Endothelial cell (in vitro differentiated cells): ENCODE data around the gene MXRA5. TPM values are rescaled to one million over a fixed set of nuclear protein-coding genes. Genes with fewer than 3 reads are reported as not detected.

Experiments used
- DNase-seq: peaks from one replicate; pipeline ENCODE4 v3.0.0; 2021; ENCODE audit warnings: low spot score
- H3K27ac Mint-ChIP-seq: one replicate; pipeline ENCODE4 v1.8.0; 2021; ENCODE audit warnings: mixed read lengths, inconsistent platforms; ENCODE audit not compliant: unreplicated experiment
- H3K27me3 Mint-ChIP-seq: one replicate; pipeline ENCODE4 v1.8.0; 2021; ENCODE audit warnings: mild to moderate bottlenecking, moderate library complexity, mixed read lengths, inconsistent platforms; ENCODE audit not compliant: unreplicated experiment
- H3K36me3 Mint-ChIP-seq: one replicate; pipeline ENCODE4 v1.8.0; 2021; ENCODE audit warnings: mild to moderate bottlenecking, low read depth, mixed read lengths, inconsistent platforms; ENCODE audit not compliant: unreplicated experiment
- H3K4me1 Mint-ChIP-seq: one replicate; pipeline ENCODE4 v1.8.0; 2021; ENCODE audit warnings: mild to moderate bottlenecking, mixed read lengths, inconsistent platforms; ENCODE audit not compliant: unreplicated experiment
- H3K4me3 Mint-ChIP-seq: one replicate; pipeline ENCODE4 v1.8.0; 2021; ENCODE audit warnings: mild to moderate bottlenecking, mixed read lengths, inconsistent platforms; ENCODE audit not compliant: unreplicated experiment
- H3K9me3 Mint-ChIP-seq: one replicate; pipeline ENCODE4 v1.8.0; 2021; ENCODE audit warnings: mixed read lengths, inconsistent platforms; ENCODE audit not compliant: unreplicated experiment
- CTCF ChIP-seq: fragments of 200-600 bp; sonication (generic); IDR thresholded peaks from one replicate; pipeline ENCODE4 v1.5.0; 2021; ENCODE audit warnings: antibody characterized with exemption; ENCODE audit not compliant: unreplicated experiment
- total RNA-seq: library from RNA; stranded (reverse); fragmentation: NEBNext Ultra II Directional; extraction: Animal tissue kit (Norgen Biotek cat#: 25700); gene quantifications from one replicate; pipeline ENCODE4 v1.2.1, GENCODE V29; 2021; ENCODE audit not compliant: unreplicated experiment

MXRA5 gene
- total RNA-seq, 1 donor from 2014 or later: 4.3 TPM

- Mint-ChIP-seq H3K27me3 (no peaks in the 10 kb centered on the region), H3K4me3 (no peak overlapping the region), H3K9me3 (no peaks in the 10 kb centered on the region), H3K36me3 (no peaks in the 10 kb centered on the region), H3K27ac (no peak overlapping the region), H3K4me1 (no peaks in the 10 kb centered on the region)
- no peak for DNase-seq
- TF ChIP-seq CTCF: no peak
These were observed 46.8 kb downstream of the MXRA5 start for GRCh38 chrX:3299636-3300035.

GRCh38 chrX:3295731-3296130, 50.7 kb downstream of the MXRA5 start:
- no peaks in the 10 kb centered on the region for H3K4me1 Mint-ChIP-seq
- no peaks in the 10 kb centered on the region for H3K9me3 Mint-ChIP-seq
- H3K4me3 Mint-ChIP-seq: no peak overlapping the region
- H3K27me3 Mint-ChIP-seq: no peaks in the 10 kb centered on the region
- H3K27ac Mint-ChIP-seq: no peak overlapping the region
- no peaks in the 10 kb centered on the region for H3K36me3 Mint-ChIP-seq
- no peak for TF ChIP-seq CTCF
- DNase-seq: no peak

GRCh38 chrX:3293251-3293650, 53.2 kb downstream of the MXRA5 start:
- H3K27me3 Mint-ChIP-seq: no peaks in the 10 kb centered on the region
- no peak for DNase-seq
- no peak overlapping the region for H3K27ac Mint-ChIP-seq
- no peaks in the 10 kb centered on the region for H3K9me3 Mint-ChIP-seq
- no peaks in the 10 kb centered on the region for H3K36me3 Mint-ChIP-seq
- no peaks in the 10 kb centered on the region for H3K4me1 Mint-ChIP-seq
- TF ChIP-seq CTCF: no peak
- no peak overlapping the region for H3K4me3 Mint-ChIP-seq

GRCh38 chrX:3290561-3290960, 55.9 kb downstream of the MXRA5 start:
- Mint-ChIP-seq H3K4me3 (no peak overlapping the region), H3K36me3 (no peaks in the 10 kb centered on the region), H3K9me3 (no peaks in the 10 kb centered on the region), H3K27ac (no peak overlapping the region), H3K4me1 (no peaks in the 10 kb centered on the region), H3K27me3 (no peaks in the 10 kb centered on the region)
- no peak for DNase-seq
- no peak for TF ChIP-seq CTCF

- Mint-ChIP-seq H3K27me3 (no peaks in the 10 kb centered on the region), H3K4me3 (no peak overlapping the region), H3K9me3 (no peaks in the 10 kb centered on the region), H3K4me1 (no peaks in the 10 kb centered on the region), H3K27ac (no peak overlapping the region), H3K36me3 (no peaks in the 10 kb centered on the region)
- no peak for DNase-seq
- no peak for TF ChIP-seq CTCF
These were observed 60.1 kb downstream of the MXRA5 start for GRCh38 chrX:3286196-3286945.
